Measurements from ENCODE around the gene SLCO2B1. TPM values are rescaled to one million over a fixed set of nuclear protein-coding genes. Genes with fewer than 3 reads are reported as not detected.

The SLCO2B1 gene
- total RNA-seq, 6 experiments from 2014 or later, result not detected

- no peak overlapping the region for H3K27ac Mint-ChIP-seq
- H3K36me3 Mint-ChIP-seq (ENCODE audit: low read depth), result no peaks in the 10 kb centered on the region
- peaks cover 9% of the 10 kb centered on the region; the same call in 1 of the 2 replicates for H3K9me3 Mint-ChIP-seq
- peaks cover 60% of the 10 kb centered on the region for H3K27me3 Mint-ChIP-seq (ENCODE audit: insufficient read depth)
- TF ChIP-seq, protein P1, sequence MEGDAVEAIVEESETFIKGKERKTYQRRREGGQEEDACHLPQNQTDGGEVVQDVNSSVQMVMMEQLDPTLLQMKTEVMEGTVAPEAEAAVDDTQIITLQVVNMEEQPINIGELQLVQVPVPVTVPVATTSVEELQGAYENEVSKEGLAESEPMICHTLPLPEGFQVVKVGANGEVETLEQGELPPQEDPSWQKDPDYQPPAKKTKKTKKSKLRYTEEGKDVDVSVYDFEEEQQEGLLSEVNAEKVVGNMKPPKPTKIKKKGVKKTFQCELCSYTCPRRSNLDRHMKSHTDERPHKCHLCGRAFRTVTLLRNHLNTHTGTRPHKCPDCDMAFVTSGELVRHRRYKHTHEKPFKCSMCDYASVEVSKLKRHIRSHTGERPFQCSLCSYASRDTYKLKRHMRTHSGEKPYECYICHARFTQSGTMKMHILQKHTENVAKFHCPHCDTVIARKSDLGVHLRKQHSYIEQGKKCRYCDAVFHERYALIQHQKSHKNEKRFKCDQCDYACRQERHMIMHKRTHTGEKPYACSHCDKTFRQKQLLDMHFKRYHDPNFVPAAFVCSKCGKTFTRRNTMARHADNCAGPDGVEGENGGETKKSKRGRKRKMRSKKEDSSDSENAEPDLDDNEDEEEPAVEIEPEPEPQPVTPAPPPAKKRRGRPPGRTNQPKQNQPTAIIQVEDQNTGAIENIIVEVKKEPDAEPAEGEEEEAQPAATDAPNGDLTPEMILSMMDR (IDR thresholded peaks at IDR 0.05), result no peak
- H3K4me1 Mint-ChIP-seq (ENCODE audit: low read depth), result peaks cover 5% of the 10 kb centered on the region
- no peak overlapping the region for H3K4me3 Mint-ChIP-seq
- DNase-seq, result no peak
These were observed 10.0 kb downstream of the SLCO2B1 start for GRCh38 chr11:75160880-75161279.

DNA sequence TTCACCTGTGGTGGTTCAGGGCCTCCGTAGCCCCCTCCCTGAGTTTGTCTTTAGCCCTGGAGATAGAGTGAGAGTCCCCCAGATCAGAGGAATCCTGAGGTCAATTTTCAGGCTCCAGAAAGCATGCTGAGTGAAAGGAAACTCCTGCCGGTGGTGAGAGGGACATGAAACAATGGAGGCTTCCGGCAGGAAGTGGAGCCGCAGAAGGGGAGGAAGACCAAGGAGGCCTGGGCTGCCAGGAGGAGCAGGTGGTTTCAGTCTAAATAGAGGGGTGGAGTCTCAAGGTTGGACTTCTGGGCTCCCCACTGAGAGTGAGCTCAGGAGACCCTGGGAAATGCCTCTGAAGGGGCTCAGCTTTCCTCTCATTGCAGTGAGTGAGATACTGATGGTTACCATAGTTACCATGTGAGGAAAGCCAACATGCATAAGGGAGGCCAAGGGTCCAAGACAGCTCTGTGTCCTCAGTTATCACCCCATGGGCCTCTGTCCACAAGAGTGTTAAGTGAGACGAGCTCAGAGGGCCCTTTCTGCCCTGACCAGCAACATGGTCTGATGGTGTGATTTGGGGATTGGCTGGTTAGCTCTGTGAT, 10.7 kb downstream of the SLCO2B1 start:
- H3K9me3 Mint-ChIP-seq, result peaks cover 9% of the 10 kb centered on the region; the same call in 1 of the 2 replicates
- H3K4me1 Mint-ChIP-seq (ENCODE audit: low read depth), result no peaks in the 10 kb centered on the region
- H3K36me3 Mint-ChIP-seq (ENCODE audit: low read depth), result no peaks in the 10 kb centered on the region
- H3K4me3 Mint-ChIP-seq, result no peak overlapping the region
- peaks cover 60% of the 10 kb centered on the region for H3K27me3 Mint-ChIP-seq (ENCODE audit: insufficient read depth)
- no peak overlapping the region for H3K27ac Mint-ChIP-seq
- DNase-seq, result no peak
- TF ChIP-seq, protein P1 (IDR thresholded peaks at IDR 0.05), result no peak

- no peaks in the 10 kb centered on the region for H3K36me3 Mint-ChIP-seq (ENCODE audit: low read depth)
- H3K27me3 Mint-ChIP-seq (ENCODE audit: insufficient read depth), result peaks cover 52% of the 10 kb centered on the region
- TF ChIP-seq, protein P1 (IDR thresholded peaks at IDR 0.05), result no peak
- no peak overlapping the region for H3K27ac Mint-ChIP-seq
- no peak overlapping the region for H3K4me3 Mint-ChIP-seq
- no peak for DNase-seq
- no peaks in the 10 kb centered on the region for H3K4me1 Mint-ChIP-seq (ENCODE audit: low read depth)
- peaks cover 9% of the 10 kb centered on the region; the same call in 1 of the 2 replicates for H3K9me3 Mint-ChIP-seq
These were observed 12.0 kb downstream of the SLCO2B1 start for GRCh38 chr11:75162954-75163353.

GRCh38 chr11:75163921-75164849, 13.3 kb downstream of the SLCO2B1 start:
- H3K27ac Mint-ChIP-seq, result no peak overlapping the region
- no peak overlapping the region for H3K4me3 Mint-ChIP-seq

GRCh38 chr11:75165721-75166120, 14.8 kb downstream of the SLCO2B1 start:
- Mint-ChIP-seq H3K4me3 (no peak overlapping the region), H3K27me3 (ENCODE audit: insufficient read depth) (peaks cover 70% of the 10 kb centered on the region), H3K4me1 (ENCODE audit: low read depth) (no peaks in the 10 kb centered on the region), H3K9me3 (peaks cover 6% of the 10 kb centered on the region; the same call in 1 of the 2 replicates), H3K27ac (no peak overlapping the region), H3K36me3 (ENCODE audit: low read depth) (no peaks in the 10 kb centered on the region)
- no peak for DNase-seq
- TF ChIP-seq, protein P1 (IDR thresholded peaks at IDR 0.05), result no peak

More at GRCh38 chr11:75163921-75164849, 13.3 kb downstream of the SLCO2B1 start:
- Mint-ChIP-seq H3K4me1 (ENCODE audit: low read depth) (no peaks in the 10 kb centered on the region), H3K27me3 (ENCODE audit: insufficient read depth) (peaks cover 63% of the 10 kb centered on the region), H3K36me3 (ENCODE audit: low read depth) (no peaks in the 10 kb centered on the region), H3K9me3 (peaks cover 9% of the 10 kb centered on the region; the same call in 1 of the 2 replicates)
- no peak for DNase-seq
- TF ChIP-seq, protein P1 (IDR thresholded peaks at IDR 0.05), result no peak
